ENCODE data around the gene SLU7.

Gene SLU7

GRCh38 chr5:160452036-160452435, 33.2 kb upstream of the SLU7 start:
- TF ChIP-seq FOXP2 (optimal IDR thresholded peaks at IDR 0.05; ENCODE audit: borderline replicate concordance, extremely low read depth, extremely low read length, insufficient read depth) (no peak), REST (IDR thresholded peaks at IDR 0.05; ENCODE audit: insufficient read depth in 1 of 2, low read depth in 2 of 2, low read length in 2 of 2) (no peak), TAF1 (IDR thresholded peaks at IDR 0.05; ENCODE audit: borderline replicate concordance, insufficient read depth, low read length) (no peak), POLR2AphosphoS5 (IDR thresholded peaks at IDR 0.05; ENCODE audit: low read depth, low read length) (no peak), SIN3A (IDR thresholded peaks at IDR 0.05; ENCODE audit: borderline replicate concordance, insufficient read depth, low read length) (no peak)

- TF ChIP-seq REST (IDR thresholded peaks at IDR 0.05; ENCODE audit: insufficient read depth in 1 of 2, low read depth in 2 of 2, low read length in 2 of 2) (no peak), SIN3A (IDR thresholded peaks at IDR 0.05; ENCODE audit: borderline replicate concordance, insufficient read depth, low read length) (no peak), TAF1 (IDR thresholded peaks at IDR 0.05; ENCODE audit: borderline replicate concordance, insufficient read depth, low read length) (no peak), POLR2AphosphoS5 (IDR thresholded peaks at IDR 0.05; ENCODE audit: low read depth, low read length) (no peak), FOXP2 (optimal IDR thresholded peaks at IDR 0.05; ENCODE audit: borderline replicate concordance, extremely low read depth, extremely low read length, insufficient read depth) (no peak)
These were observed 32.4 kb upstream of the SLU7 start for GRCh38 chr5:160451281-160451680.

GRCh38 chr5:160450164-160450932, 31.5 kb upstream of the SLU7 start:
- TF ChIP-seq FOXP2 (optimal IDR thresholded peaks at IDR 0.05; ENCODE audit: borderline replicate concordance, extremely low read depth, extremely low read length, insufficient read depth) (no peak), POLR2AphosphoS5 (IDR thresholded peaks at IDR 0.05; ENCODE audit: low read depth, low read length) (no peak), REST (IDR thresholded peaks at IDR 0.05; ENCODE audit: insufficient read depth in 1 of 2, low read depth in 2 of 2, low read length in 2 of 2) (no peak), TAF1 (IDR thresholded peaks at IDR 0.05; ENCODE audit: borderline replicate concordance, insufficient read depth, low read length) (no peak), SIN3A (IDR thresholded peaks at IDR 0.05; ENCODE audit: borderline replicate concordance, insufficient read depth, low read length) (no peak)

- TF ChIP-seq SIN3A (IDR thresholded peaks at IDR 0.05; ENCODE audit: borderline replicate concordance, insufficient read depth, low read length) (no peak), REST (IDR thresholded peaks at IDR 0.05; ENCODE audit: insufficient read depth in 1 of 2, low read depth in 2 of 2, low read length in 2 of 2) (no peak), FOXP2 (optimal IDR thresholded peaks at IDR 0.05; ENCODE audit: borderline replicate concordance, extremely low read depth, extremely low read length, insufficient read depth) (no peak), POLR2AphosphoS5 (IDR thresholded peaks at IDR 0.05; ENCODE audit: low read depth, low read length) (no peak), TAF1 (IDR thresholded peaks at IDR 0.05; ENCODE audit: borderline replicate concordance, insufficient read depth, low read length) (no peak)
These were observed 30.6 kb upstream of the SLU7 start for GRCh38 chr5:160449458-160449857.
